SK-N-SH treated with all-trans-retinoic acid at 6 μM for 48 hours (cell line): ENCODE measurements around the gene MAPK12.

Experiments used
- ATAC-seq: fragments of 200-7000 bp; cut with Tn5 transposase; 3 replicates; pipeline ENCODE4 v1.9.1; 2020; ENCODE audit warnings: mild to moderate bottlenecking, moderate library complexity
- ARNTL ChIP-seq: fragments of 450-650 bp; formaldehyde crosslinking; IDR thresholded peaks from 2 replicates; pipeline ENCODE4 v1.5.0; 2020; ENCODE audit warnings: low read depth, mild to moderate bottlenecking, moderate library complexity, borderline replicate concordance
- BACH2 ChIP-seq: fragments of 250-450 bp; sonication (Bioruptor Pico); IDR thresholded peaks from 2 replicates; pipeline ENCODE4 v1.9.0; 2021; ENCODE audit warnings: mild to moderate bottlenecking, borderline replicate concordance
- CREB5 ChIP-seq: fragments of 250-450 bp; sonication (Bioruptor Pico); IDR thresholded peaks from 2 replicates; pipeline ENCODE4 v1.5.1; 2020; ENCODE audit warnings: low read depth, mild to moderate bottlenecking, moderate library complexity
- CSDC2 ChIP-seq: fragments of 250-450 bp; sonication (Bioruptor Pico); IDR thresholded peaks from 2 replicates; pipeline ENCODE4 v1.5.0; 2020; ENCODE audit warnings: mild to moderate bottlenecking, moderate library complexity
- CSRNP3 ChIP-seq: fragments of 250-450 bp; sonication (Bioruptor Pico); IDR thresholded peaks from 2 replicates; pipeline ENCODE4 v1.5.1; 2021; ENCODE audit warnings: mild to moderate bottlenecking, moderate library complexity
- ESRRG ChIP-seq: fragments of 250-450 bp; sonication (Bioruptor Pico); IDR thresholded peaks from 2 replicates; pipeline ENCODE4 v1.6.1; 2021; ENCODE audit warnings: mild to moderate bottlenecking
- ISL1 ChIP-seq: fragments of 250-450 bp; sonication (Bioruptor Pico); IDR thresholded peaks from 2 replicates; pipeline ENCODE4 v2.1.2; 2022; ENCODE audit warnings: mild to moderate bottlenecking, moderate library complexity
- OSR1 ChIP-seq: fragments of 250-450 bp; sonication (Bioruptor Pico); IDR thresholded peaks from 2 replicates; pipeline ENCODE4 v1.8.0; 2022; ENCODE audit warnings: moderate library complexity, mild to moderate bottlenecking, inconsistent platforms
- PATZ1 ChIP-seq: fragments of 250-450 bp; sonication (Bioruptor Pico); IDR thresholded peaks from 2 replicates; pipeline ENCODE4 v1.8.0; 2020; ENCODE audit warnings: mild to moderate bottlenecking, moderate library complexity, borderline replicate concordance
- POU6F1 ChIP-seq: fragments of 250-450 bp; sonication (Bioruptor Pico); IDR thresholded peaks from 2 replicates; pipeline ENCODE4 v1.8.0; 2021; ENCODE audit warnings: low read depth, mild to moderate bottlenecking, moderate library complexity, borderline replicate concordance
- PPARA ChIP-seq: fragments of 250-450 bp; sonication (Bioruptor Pico); IDR thresholded peaks from 2 replicates; pipeline ENCODE4 v1.5.0; 2020; ENCODE audit warnings: mild to moderate bottlenecking, borderline replicate concordance
- RARB ChIP-seq: fragments of 250-450 bp; sonication (Bioruptor Pico); IDR thresholded peaks from 2 replicates; pipeline ENCODE4 v1.8.0; 2021; ENCODE audit warnings: mild to moderate bottlenecking, moderate library complexity
- SNAI2 ChIP-seq: fragments of 250-450 bp; sonication (Bioruptor Pico); IDR thresholded peaks from 2 replicates; pipeline ENCODE4 v1.5.0; 2020; ENCODE audit warnings: mild to moderate bottlenecking, moderate library complexity
- TCF4 ChIP-seq: fragments of 250-450 bp; sonication (Bioruptor Pico); IDR thresholded peaks from 2 replicates; pipeline ENCODE4 v1.8.0; 2021; ENCODE audit warnings: mild to moderate bottlenecking, moderate library complexity, borderline replicate concordance
- TSHZ2 ChIP-seq: fragments of 250-450 bp; sonication (Bioruptor Pico); IDR thresholded peaks from 2 replicates; pipeline ENCODE4 v1.5.0; 2020; ENCODE audit warnings: mild to moderate bottlenecking, moderate library complexity
- ZC3H10 ChIP-seq: fragments of 250-450 bp; sonication (Bioruptor Pico); IDR thresholded peaks from 2 replicates; pipeline ENCODE4 v1.5.1; 2021; ENCODE audit warnings: mild to moderate bottlenecking, moderate library complexity
- ZFP30 ChIP-seq: fragments of 450-650 bp; formaldehyde crosslinking; IDR thresholded peaks from 2 replicates; pipeline ENCODE4 v1.5.0; 2022; ENCODE audit warnings: mild to moderate bottlenecking, moderate library complexity
- ZNF565 ChIP-seq: fragments of 450-650 bp; formaldehyde crosslinking; conservative IDR thresholded peaks from 2 replicates; pipeline ENCODE4 v1.5.0; 2020; ENCODE audit warnings: low read depth, mild to moderate bottlenecking, moderate library complexity
- ZNF70 ChIP-seq: fragments of 450-650 bp; formaldehyde crosslinking; IDR thresholded peaks from 2 replicates; pipeline ENCODE4 v1.5.0; 2020; ENCODE audit warnings: mild to moderate bottlenecking, moderate library complexity

Gene MAPK12

GRCh38 chr22:50216055-50216683 lies 45.3 kb downstream of the MAPK12 start:
- ATAC-seq: no peak
- TF ChIP-seq PPARA (CRISPR knock-in tag) (no peak), POU6F1 (CRISPR knock-in tag) (no peak), ARNTL (CRISPR knock-in tag) (no peak), ESRRG (CRISPR knock-in tag) (no peak), OSR1 (CRISPR knock-in tag) (no peak), BACH2 (no peak), RARB (CRISPR knock-in tag) (no peak), ZC3H10 (CRISPR knock-in tag) (no peak)
- TF ChIP-seq, all 23 proteins: peak for 0

GRCh38 chr22:50215297-50216054 lies 46.0 kb downstream of the MAPK12 start:
- no peak for TF ChIP-seq CREB5 (CRISPR knock-in tag)
- ATAC-seq: no peak

GRCh38 chr22:50213263-50213662 lies 48.2 kb downstream of the MAPK12 start:
- TF ChIP-seq TSHZ2 (CRISPR knock-in tag) (no peak), ESRRG (CRISPR knock-in tag) (no peak), CSRNP3 (CRISPR knock-in tag) (no peak), CSDC2 (CRISPR knock-in tag) (no peak), ZNF70 (CRISPR knock-in tag) (no peak), BACH2 (no peak), ISL1 (CRISPR knock-in tag) (no peak), RARB (CRISPR knock-in tag) (no peak), PATZ1 (no peak)
- no peak for ATAC-seq

GRCh38 chr22:50211147-50211546 lies 50.3 kb downstream of the MAPK12 start:
- no peak for ATAC-seq
- TF ChIP-seq SNAI2 (CRISPR knock-in tag) (no peak), PATZ1 (no peak), RARB (CRISPR knock-in tag) (no peak), OSR1 (CRISPR knock-in tag) (no peak), POU6F1 (CRISPR knock-in tag) (no peak), ZNF565 (CRISPR knock-in tag) (no peak), TCF4 (no peak), CSDC2 (CRISPR knock-in tag) (no peak), CREB5 (CRISPR knock-in tag) (no peak), PPARA (CRISPR knock-in tag) (no peak), ZC3H10 (CRISPR knock-in tag) (no peak), ESRRG (CRISPR knock-in tag) (no peak), ZFP30 (CRISPR knock-in tag) (no peak)
